Choroid plexus epithelial cell (primary cell): ENCODE results near the gene SLC12A5.

ENCODE experiments used
- DNase-seq: peaks from one replicate; pipeline ENCODE4 v3.0.0-alpha.2; 2010; ENCODE audit warnings: low read depth
- H3K4me3 ChIP-seq: 2 replicates; pipeline ENCODE4 v1.5.1; 2011; ENCODE audit warnings: low read depth, mild to moderate bottlenecking, control low read depth, low read length, moderate library complexity
- CTCF ChIP-seq: conservative IDR thresholded peaks from 2 replicates; pipeline ENCODE4 v1.5.1; 2011; ENCODE audit warnings: low read depth, mild to moderate bottlenecking, control low read depth, inconsistent platforms, low read length, moderate library complexity

The SLC12A5 gene

DNA sequence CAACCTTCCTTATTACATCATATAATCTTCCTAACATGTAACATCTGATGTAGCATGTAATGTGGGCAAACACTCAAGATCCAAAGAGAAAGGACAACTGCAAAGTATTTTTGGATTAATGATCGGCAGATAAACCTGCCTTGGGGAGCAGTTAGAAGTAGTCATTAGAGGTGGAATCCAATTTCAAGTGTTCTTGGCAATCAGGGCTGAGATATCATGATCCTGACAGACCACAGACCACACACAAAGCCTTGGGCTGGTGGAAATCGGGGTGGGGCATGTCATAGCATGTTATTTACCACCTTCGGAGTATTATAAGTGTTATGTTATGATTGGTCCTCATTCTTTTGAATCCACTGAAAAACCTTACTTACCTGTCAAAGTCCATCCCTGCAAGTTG is 44.4 kb downstream of the SLC12A5 start:
- no peak for TF ChIP-seq CTCF
- no peak for DNase-seq
- no peak overlapping the region for H3K4me3 ChIP-seq

DNA sequence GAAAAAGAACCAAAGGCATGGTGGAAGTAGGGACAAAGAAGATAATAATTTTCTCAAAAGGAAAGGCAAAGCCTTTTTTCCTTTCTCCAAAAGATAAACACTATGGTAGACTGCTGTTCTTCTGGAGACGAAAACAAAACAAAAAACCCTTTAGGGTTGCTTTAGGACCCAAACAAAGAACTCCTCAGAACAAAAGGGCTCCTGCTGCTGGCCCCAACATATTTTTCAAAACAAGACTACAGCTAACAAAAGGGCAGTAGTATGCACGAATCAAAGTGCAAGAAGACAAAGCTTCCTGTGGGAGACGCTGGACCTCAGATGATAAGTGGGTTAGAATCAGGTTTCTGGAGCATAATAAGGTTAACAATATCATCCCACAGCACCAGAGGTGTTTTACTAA is 45.0 kb downstream of the SLC12A5 start:
- TF ChIP-seq CTCF = no peak
- no peak overlapping the region for H3K4me3 ChIP-seq
- DNase-seq = no peak

- no peak for DNase-seq
- no peak overlapping the region for H3K4me3 ChIP-seq
- TF ChIP-seq CTCF = no peak
These were observed 47.8 kb downstream of the SLC12A5 start for GRCh38 chr20:46076806-46077205.

GRCh38 chr20:46077642-46078305 is 48.8 kb downstream of the SLC12A5 start:
- H3K4me3 ChIP-seq = no peak overlapping the region
- DNase-seq = no peak
- no peak for TF ChIP-seq CTCF

GRCh38 chr20:46078954-46079353 is 49.9 kb downstream of the SLC12A5 start:
- no peak for TF ChIP-seq CTCF
- no peak for DNase-seq
- H3K4me3 ChIP-seq = no peak overlapping the region

GRCh38 chr20:46081074-46081473 is 52.1 kb downstream of the SLC12A5 start:
- no peak for DNase-seq
- H3K4me3 ChIP-seq = no peak overlapping the region
- no peak for TF ChIP-seq CTCF

DNA sequence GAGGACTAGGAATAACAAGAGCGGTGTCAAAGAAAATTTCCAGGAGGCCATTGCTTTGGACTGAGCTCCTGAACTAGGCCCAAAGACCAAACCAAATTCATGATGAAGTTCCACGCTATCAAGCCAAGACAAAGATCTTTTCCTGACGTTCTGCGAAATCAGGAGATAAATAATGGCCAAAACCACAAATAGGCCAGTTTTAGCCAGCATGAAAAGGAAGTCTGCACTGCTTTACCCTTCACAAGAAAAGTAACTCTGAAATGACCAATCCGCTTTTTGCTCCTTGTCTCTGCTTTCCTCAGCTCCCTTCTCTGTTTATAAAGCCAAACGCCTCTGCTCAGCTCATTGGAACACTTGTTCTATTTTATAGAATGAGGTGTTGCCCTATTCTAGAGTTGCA is 54.1 kb downstream of the SLC12A5 start:
- no peak for DNase-seq
- no peak overlapping the region for H3K4me3 ChIP-seq
- TF ChIP-seq CTCF = no peak
